HEK293 (cell line): Measurements from ENCODE around the gene TTC1.
"Not testable (repeated sequence)": the region's sequence is repeated elsewhere in the genome, so short reads cannot be mapped to it uniquely, and the experiment has no call there.

ENCODE experiments used
- ATF2 ChIP-seq: fragments of 450-650 bp; formaldehyde crosslinking; IDR thresholded peaks from 2 replicates; pipeline ENCODE4 v1.5.1; 2016; ENCODE audit warnings: missing biosample characterization, missing genetic modification characterization, low read depth
- PBX3 ChIP-seq: sonication (generic); formaldehyde crosslinking; IDR thresholded peaks from 2 replicates; pipeline ENCODE4 v1.8.1; 2022; ENCODE audit warnings: mild to moderate bottlenecking, moderate library complexity, missing genetic modification reagents
- SP2 ChIP-seq: fragments of 450-650 bp; formaldehyde crosslinking; IDR thresholded peaks from 2 replicates; pipeline ENCODE4 v1.5.1; 2016; ENCODE audit warnings: missing biosample characterization, missing genetic modification characterization
- YY2 ChIP-seq: fragments of 450-650 bp; formaldehyde crosslinking; IDR thresholded peaks from 2 replicates; pipeline ENCODE4 v1.5.1; 2016; ENCODE audit warnings: missing biosample characterization, missing genetic modification characterization
- ZNF174 ChIP-seq: fragments of 450-650 bp; formaldehyde crosslinking; IDR thresholded peaks from 2 replicates; pipeline ENCODE4 v1.5.0; 2017; ENCODE audit warnings: missing biosample characterization, mild to moderate bottlenecking, missing genetic modification characterization
- ZNF391 ChIP-seq: fragments of 450-650 bp; formaldehyde crosslinking; IDR thresholded peaks from 2 replicates; pipeline ENCODE4 v1.5.1; 2016; ENCODE audit warnings: low read depth, missing biosample characterization, missing genetic modification characterization, borderline replicate concordance
- ZNF701 ChIP-seq: fragments of 450-650 bp; formaldehyde crosslinking; IDR thresholded peaks from 2 replicates; pipeline ENCODE4 v1.5.1; 2016; ENCODE audit warnings: missing biosample characterization, missing genetic modification characterization
- ZNF791 ChIP-seq: fragments of 450-650 bp; formaldehyde crosslinking; IDR thresholded peaks from 2 replicates; pipeline ENCODE4 v1.5.1; 2016; ENCODE audit warnings: missing biosample characterization, missing genetic modification characterization
- ZNF830 ChIP-seq: fragments of 450-650 bp; IDR thresholded peaks from 2 replicates; pipeline ENCODE4 v1.5.0; 2018; ENCODE audit warnings: missing biosample characterization, missing genetic modification characterization, low read depth, mild to moderate bottlenecking, moderate library complexity
- TF ChIP-seq, protein P1 (sequence below): fragments of 450-650 bp; formaldehyde crosslinking; IDR thresholded peaks from 2 replicates; pipeline ENCODE4 v1.5.1; 2016; ENCODE audit warnings: missing biosample characterization, missing genetic modification characterization

DNA sequence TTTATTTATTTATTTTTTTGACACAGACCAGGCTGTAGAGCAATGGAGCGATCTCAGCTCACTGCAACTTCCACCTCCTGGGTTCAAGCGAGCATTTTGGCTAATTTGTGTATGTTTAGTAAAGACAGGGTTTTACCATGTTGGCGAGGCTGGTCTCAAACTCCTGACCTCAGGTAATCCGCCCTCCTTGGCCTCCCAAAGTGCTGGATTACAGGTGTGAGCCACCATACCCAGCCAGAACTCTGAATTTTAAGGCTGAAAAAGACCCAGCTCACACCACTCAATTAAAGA is 43.2 kb upstream of the TTC1 start:
- not testable (repeated sequence) for TF ChIP-seq ZNF791 (tag by site-specific recombination); YY2; ZNF701 (tag by site-specific recombination); ZNF391 (tag by site-specific recombination); PBX3; ATF2; SP2; ZNF174; ZNF830 (tag by site-specific recombination)
- TF ChIP-seq, protein P1, sequence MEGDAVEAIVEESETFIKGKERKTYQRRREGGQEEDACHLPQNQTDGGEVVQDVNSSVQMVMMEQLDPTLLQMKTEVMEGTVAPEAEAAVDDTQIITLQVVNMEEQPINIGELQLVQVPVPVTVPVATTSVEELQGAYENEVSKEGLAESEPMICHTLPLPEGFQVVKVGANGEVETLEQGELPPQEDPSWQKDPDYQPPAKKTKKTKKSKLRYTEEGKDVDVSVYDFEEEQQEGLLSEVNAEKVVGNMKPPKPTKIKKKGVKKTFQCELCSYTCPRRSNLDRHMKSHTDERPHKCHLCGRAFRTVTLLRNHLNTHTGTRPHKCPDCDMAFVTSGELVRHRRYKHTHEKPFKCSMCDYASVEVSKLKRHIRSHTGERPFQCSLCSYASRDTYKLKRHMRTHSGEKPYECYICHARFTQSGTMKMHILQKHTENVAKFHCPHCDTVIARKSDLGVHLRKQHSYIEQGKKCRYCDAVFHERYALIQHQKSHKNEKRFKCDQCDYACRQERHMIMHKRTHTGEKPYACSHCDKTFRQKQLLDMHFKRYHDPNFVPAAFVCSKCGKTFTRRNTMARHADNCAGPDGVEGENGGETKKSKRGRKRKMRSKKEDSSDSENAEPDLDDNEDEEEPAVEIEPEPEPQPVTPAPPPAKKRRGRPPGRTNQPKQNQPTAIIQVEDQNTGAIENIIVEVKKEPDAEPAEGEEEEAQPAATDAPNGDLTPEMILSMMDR = not testable (repeated sequence)
